ENCODE measurements around the gene SLC9A3. TPM values are rescaled to one million over a fixed set of nuclear protein-coding genes. Genes with fewer than 3 reads are reported as not detected.

Gene SLC9A3
- total RNA-seq, 2 experiments from 2014 or later = 1.2 to 1.6 TPM

DNA sequence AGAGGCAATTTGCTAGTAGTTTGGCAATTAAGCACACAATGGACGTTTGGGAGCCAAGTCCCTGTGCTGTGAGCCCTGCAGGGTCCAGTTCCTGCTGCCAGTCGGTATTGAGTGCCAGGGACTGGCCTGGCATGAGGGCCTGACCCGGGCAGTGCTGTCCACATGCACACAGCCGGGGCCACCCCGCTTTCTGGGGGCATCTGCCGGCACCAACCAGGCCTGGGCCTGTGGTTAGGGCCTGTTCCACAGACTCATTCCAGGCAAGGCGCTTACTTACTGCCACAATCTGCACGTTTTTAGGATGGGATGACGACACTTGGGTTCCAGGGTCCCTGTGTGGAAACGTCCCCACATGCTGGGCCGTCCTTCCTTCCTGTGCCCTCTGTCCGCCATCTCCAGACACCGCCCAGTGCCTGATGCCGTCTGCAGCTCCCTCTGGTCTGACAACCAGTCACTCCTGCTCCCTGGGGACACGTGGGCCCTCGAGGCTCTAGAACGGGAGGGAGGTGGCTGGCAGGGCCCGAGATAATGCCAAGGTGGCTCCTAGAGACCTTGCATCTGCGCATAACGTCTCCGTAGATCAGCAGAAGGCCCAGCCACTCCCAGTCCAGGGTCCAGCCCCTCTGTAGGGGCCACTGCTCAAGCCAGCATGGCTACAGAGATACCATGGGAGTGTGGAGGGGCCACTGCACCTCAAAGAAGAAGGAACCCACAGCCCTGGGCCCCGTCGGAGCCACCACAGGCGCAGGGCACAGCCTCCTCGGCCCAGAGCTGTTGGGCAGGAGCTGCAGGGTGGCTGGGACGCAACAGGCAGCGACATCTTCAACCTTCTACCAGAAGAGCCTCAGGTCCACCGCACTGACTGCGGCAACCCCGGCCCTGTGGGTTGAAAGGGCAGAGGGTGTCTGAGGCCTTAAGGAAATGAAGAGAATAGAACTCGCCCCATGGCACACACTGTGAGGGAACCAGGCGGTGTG lies 24.7 kb downstream of the SLC9A3 start:
- ChIA-PET CTCF (no interaction called here), POLR2A (no interaction called here)
- no peaks in the 10 kb centered on the region for H3K36me3 Mint-ChIP-seq (ENCODE audit: low read depth)
- H3K27ac Mint-ChIP-seq = no peak overlapping the region
- peaks cover 3% of the 10 kb centered on the region for H3K27me3 Mint-ChIP-seq
- H3K9me3 Mint-ChIP-seq = no peaks in the 10 kb centered on the region
- H3K4me3 Mint-ChIP-seq = no peak overlapping the region
- H3K4me1 Mint-ChIP-seq = no peaks in the 10 kb centered on the region
- no peak for DNase-seq

DNA sequence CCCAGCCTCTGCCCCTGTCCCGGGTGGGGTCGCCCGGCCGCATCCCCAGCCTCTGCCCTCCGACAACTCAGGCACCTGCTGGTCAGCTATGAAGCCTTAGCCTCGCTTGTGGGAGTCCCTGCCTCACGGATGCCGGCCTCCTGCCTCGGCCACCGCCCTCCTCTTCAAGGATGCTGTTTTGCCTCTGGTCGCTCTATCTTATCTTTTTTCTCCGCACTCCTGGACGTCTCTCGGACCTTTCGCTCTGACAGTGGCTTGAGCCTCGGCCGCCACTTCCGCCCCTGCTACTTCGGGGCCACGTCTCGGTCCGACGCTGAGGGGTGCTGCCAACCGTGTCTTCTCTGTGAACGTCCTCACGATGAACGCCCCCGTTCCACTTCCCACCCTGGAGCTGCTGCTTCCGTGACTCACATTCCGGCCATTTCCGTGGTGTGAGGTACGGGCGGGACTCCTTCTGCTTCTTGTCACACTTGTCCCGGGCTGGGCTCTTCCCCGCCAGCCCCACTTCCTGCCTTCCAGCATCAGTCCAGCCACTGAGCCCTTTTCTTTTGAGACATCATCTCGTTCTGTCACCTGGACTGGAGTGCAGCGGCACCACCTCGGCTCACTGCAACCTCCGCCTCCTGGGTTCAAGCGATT lies 26.3 kb downstream of the SLC9A3 start:
- Mint-ChIP-seq H3K4me3 (no peak overlapping the region), H3K27ac (no peak overlapping the region), H3K27me3 (peaks cover 3% of the 10 kb centered on the region), H3K36me3 (ENCODE audit: low read depth) (no peaks in the 10 kb centered on the region), H3K4me1 (no peaks in the 10 kb centered on the region), H3K9me3 (no peaks in the 10 kb centered on the region)
- CTCF ChIA-PET = no interaction called here
- DNase-seq = no peak
- POLR2A ChIA-PET = no interaction called here

DNA sequence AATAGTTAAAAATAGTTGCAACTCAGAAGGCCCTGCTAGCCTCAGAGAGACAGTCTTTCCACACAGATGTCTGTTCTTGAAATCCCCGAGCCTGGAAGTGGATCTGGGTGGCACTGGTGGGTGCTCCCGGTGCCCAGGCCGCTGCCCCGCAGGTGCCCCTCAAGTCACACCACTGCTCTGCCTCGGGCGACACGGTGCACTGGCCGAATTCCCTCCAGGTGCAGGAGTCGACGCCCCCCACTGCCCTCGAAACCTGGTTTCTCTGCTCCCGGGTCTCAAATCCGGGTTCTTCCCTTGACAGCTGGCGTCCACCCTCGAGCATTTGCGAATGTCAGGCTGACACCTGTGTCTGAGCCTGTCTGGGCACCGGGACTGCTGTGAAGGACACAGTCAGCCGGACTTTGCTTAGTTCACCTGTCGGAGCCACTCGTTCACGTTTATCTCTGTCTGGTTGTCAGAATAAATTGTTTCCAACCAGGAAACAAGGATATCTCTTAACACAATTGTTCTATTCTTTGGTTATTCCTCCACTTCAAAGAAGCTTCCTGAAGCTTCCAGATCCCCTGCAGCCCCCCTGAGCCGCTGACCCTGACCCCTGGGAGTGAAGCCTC lies 27.1 kb downstream of the SLC9A3 start:
- Mint-ChIP-seq H3K4me1 (no peaks in the 10 kb centered on the region), H3K27ac (no peak overlapping the region), H3K27me3 (no peaks in the 10 kb centered on the region), H3K4me3 (no peak overlapping the region), H3K9me3 (no peaks in the 10 kb centered on the region), H3K36me3 (ENCODE audit: low read depth) (no peaks in the 10 kb centered on the region)
- DNase-seq = no peak
- POLR2A ChIA-PET = no interaction called here
- CTCF ChIA-PET = no interaction called here

DNA sequence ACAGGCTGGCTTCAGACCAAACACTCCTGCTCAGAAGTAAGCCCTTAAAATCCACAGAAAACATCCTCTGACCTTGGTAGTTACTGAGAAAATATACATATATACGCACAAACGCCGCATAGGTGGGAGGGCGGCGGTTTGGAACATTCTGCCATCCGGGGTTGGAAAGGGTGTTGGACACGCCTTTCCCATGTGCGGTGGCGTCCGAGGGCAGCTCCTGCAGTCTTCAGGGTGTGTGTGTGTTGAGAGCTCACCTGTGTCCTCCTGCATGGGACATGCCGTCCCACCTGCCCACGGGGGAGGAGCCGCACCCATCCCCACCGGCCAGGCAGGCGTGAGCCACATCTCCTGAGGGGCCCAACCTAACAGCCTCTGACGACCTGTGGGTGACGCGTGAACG lies 28.2 kb downstream of the SLC9A3 start:
- Mint-ChIP-seq H3K27ac (no peak overlapping the region), H3K36me3 (ENCODE audit: low read depth) (no peaks in the 10 kb centered on the region), H3K4me3 (no peak overlapping the region), H3K27me3 (no peaks in the 10 kb centered on the region), H3K4me1 (no peaks in the 10 kb centered on the region), H3K9me3 (no peaks in the 10 kb centered on the region)
- ChIA-PET POLR2A (no interaction called here), CTCF (no interaction called here)
- no peak for DNase-seq

DNA sequence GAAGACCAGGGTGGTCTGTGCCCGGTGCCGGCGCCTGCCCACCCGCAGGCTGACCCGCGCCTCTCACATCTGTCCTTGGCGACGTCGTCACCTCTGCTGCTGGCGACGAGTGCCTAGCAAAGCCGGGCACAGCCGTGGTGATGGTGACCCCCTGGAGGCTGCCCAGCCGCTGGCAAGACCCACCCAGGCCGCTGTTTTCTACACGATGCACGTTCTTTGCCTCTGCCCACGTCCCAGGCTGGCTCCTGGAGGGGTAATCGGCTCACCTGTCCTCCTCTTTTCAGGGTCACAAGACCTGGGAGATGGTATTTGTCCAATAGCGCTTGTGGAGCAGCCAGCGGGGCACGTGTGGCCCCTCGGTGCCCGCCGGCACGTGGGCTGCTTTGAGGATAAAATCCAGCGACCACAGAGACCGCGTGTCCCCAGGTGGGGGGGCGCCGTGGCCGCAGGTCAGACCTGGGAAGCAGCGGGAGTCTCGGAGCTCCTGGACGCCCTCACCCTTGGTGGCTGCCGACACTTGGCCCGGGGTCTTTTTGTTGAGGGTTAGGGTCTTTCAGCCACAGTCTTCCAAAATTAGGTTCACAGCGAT lies 29.5 kb downstream of the SLC9A3 start:
- H3K27ac Mint-ChIP-seq = no peak overlapping the region
- ChIA-PET CTCF (no interaction called here), POLR2A (no interaction called here)
- H3K27me3 Mint-ChIP-seq = no peaks in the 10 kb centered on the region
- H3K9me3 Mint-ChIP-seq = no peaks in the 10 kb centered on the region
- DNase-seq = no peak
- H3K4me3 Mint-ChIP-seq = no peak overlapping the region
- no peaks in the 10 kb centered on the region for H3K36me3 Mint-ChIP-seq (ENCODE audit: low read depth)
- no peaks in the 10 kb centered on the region for H3K4me1 Mint-ChIP-seq

DNA sequence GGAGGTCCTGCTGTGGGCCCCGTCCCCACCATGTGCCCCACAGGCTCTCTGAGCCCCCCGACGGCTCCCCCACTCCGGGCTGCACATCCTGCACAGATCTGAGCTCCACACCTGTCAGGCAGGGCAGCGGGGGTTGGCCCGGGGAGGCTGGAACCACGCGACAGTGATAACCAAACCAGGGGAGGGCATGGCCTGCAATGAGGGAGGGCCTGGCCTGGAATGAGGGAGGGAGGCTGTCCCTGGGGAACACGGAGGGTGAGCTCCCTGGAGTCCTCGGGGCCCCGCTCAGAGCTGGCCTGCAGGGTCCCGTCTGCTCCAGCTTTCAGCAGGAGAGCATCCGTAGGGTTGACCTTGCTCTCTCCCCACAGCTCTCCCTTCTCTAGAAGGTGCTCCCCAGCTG lies 30.5 kb downstream of the SLC9A3 start:
- Mint-ChIP-seq H3K9me3 (no peaks in the 10 kb centered on the region), H3K27me3 (no peaks in the 10 kb centered on the region), H3K4me3 (no peak overlapping the region), H3K36me3 (ENCODE audit: low read depth) (no peaks in the 10 kb centered on the region), H3K27ac (no peak overlapping the region), H3K4me1 (no peaks in the 10 kb centered on the region)
- CTCF ChIA-PET = no interaction called here
- POLR2A ChIA-PET = no interaction called here
- DNase-seq = no peak

DNA sequence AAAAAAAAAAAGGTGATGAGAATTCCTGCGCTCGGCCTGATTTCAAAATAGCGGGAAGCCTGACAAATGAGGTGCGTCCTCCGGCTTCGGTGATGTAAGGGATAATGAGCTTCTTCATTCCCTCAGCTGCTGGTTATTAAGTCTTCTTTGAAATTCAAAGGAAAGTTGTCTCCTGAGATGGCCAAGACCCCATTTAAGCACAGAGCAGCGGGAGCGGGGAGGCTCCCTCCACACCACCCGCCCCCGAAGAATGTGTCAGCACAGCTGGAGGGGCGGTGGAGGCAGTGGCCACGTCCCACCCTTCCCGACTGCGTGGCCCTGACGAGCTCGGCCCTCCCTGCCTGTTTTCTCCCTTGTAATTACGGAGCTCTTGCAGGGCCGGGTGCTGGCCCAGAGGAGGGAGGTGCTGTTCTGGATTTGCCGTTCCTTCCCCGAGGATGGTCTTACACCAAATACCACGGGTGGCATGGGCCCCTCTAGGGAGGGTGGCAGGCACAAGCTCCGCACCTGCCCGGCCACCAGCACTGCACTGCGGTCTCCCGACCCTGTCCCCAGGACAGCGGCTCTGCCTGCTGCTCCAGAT lies 31.0 kb downstream of the SLC9A3 start:
- Mint-ChIP-seq H3K27me3 (no peaks in the 10 kb centered on the region), H3K9me3 (no peaks in the 10 kb centered on the region), H3K36me3 (ENCODE audit: low read depth) (no peaks in the 10 kb centered on the region), H3K4me3 (no peak overlapping the region), H3K27ac (no peak overlapping the region), H3K4me1 (no peaks in the 10 kb centered on the region)
- no peak for DNase-seq
- POLR2A ChIA-PET = no interaction called here
- CTCF ChIA-PET = no interaction called here

DNA sequence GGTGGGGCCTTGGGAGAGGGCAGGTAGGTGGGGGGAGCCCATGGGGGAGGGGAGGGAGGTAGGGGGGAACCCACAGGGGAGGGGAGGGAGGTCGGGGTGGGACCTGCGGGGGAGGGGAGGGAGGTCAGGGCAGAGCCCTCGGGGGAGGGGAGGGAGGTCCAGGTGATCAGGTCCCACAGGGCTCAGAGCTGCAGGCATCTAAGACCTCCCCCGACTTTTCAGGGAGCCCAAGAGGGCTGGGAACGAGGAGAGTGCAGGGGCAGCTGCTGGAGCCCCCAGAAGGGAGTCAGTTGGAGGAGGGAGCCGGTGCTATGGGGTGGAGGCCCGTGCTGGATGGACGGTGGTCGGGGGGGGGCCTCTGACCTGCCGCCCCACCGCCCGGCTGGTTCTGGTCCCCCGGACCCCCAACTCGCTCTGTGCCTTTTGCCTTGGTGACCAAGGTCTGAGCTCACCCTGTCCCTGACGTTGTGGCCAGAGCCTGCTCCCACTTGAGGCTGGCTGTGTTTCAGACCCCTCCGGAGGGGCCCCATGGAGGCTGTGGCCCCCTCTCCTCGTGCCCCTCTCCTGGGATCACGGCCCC lies 31.8 kb downstream of the SLC9A3 start:
- Mint-ChIP-seq H3K27me3 (no peaks in the 10 kb centered on the region), H3K27ac (no peak overlapping the region), H3K4me1 (no peaks in the 10 kb centered on the region), H3K9me3 (no peaks in the 10 kb centered on the region), H3K4me3 (no peak overlapping the region), H3K36me3 (ENCODE audit: low read depth) (no peaks in the 10 kb centered on the region)
- POLR2A ChIA-PET = no interaction called here
- CTCF ChIA-PET = no interaction called here
- DNase-seq = no peak

DNA sequence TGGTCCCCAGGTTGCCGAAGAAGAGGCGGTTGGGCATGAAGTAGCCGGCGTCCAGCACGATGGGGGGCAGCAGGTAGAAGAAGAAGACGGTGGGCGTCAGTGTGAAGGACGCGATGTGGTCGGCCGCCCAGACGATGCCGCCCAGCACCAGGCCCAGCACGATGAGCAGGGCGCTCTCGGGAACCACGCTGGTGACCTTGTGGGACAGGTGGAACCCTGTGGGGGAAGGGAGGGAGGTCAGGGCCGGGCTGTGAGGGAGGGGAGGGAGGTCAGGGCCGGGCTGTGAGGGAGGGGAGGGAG lies 32.4 kb downstream of the SLC9A3 start:
- ChIA-PET POLR2A (no interaction called here), CTCF (no interaction called here)
- H3K4me1 Mint-ChIP-seq = no peaks in the 10 kb centered on the region
- H3K36me3 Mint-ChIP-seq (ENCODE audit: low read depth) = no peaks in the 10 kb centered on the region
- H3K9me3 Mint-ChIP-seq = no peaks in the 10 kb centered on the region
- H3K27me3 Mint-ChIP-seq = no peaks in the 10 kb centered on the region
- H3K4me3 Mint-ChIP-seq = no peak overlapping the region
- no peak for DNase-seq
- no peak overlapping the region for H3K27ac Mint-ChIP-seq

DNA sequence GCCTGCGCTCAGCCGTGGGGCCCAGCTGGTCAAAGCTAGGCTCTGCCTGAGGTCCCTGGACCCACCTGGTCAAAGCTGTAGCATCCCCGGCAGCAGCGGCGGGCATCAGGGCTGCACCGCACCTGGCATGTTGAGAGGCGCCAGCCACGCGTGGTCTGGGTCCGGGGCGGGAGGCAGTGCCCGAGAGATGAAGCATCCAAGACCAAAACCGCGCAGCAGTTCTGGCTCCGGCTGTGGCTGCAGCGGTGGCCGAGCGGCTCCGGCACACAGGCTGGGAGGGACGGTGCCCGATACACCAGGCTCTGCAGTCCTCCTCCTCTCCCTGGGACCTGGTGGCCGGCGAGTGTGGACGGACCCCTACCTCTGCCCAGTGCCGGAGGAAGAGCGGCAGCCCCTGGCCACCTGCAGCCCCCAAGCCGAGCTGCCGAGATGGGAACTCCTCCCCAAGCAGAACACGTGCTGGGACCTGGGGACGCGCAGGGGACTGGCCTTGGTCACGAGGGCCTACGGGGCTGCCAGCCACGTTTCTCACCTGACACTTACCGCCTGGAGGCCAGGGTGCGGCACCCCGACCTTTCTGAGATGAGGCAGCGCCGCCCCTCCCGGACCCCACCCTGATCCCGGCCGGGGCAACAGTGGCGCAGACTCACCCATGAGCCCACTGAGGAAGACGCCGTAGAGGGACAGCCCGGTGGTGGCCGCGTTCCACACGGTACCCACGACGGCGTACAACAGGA lies 33.0 kb downstream of the SLC9A3 start:
- no peaks in the 10 kb centered on the region for H3K27me3 Mint-ChIP-seq
- H3K4me3 Mint-ChIP-seq = no peak overlapping the region
- ChIA-PET CTCF (no interaction called here), POLR2A (no interaction called here)
- no peaks in the 10 kb centered on the region for H3K9me3 Mint-ChIP-seq
- no peaks in the 10 kb centered on the region for H3K36me3 Mint-ChIP-seq (ENCODE audit: low read depth)
- H3K4me1 Mint-ChIP-seq = peaks cover 2% of the 10 kb centered on the region
- no peak for DNase-seq
- no peak overlapping the region for H3K27ac Mint-ChIP-seq

DNA sequence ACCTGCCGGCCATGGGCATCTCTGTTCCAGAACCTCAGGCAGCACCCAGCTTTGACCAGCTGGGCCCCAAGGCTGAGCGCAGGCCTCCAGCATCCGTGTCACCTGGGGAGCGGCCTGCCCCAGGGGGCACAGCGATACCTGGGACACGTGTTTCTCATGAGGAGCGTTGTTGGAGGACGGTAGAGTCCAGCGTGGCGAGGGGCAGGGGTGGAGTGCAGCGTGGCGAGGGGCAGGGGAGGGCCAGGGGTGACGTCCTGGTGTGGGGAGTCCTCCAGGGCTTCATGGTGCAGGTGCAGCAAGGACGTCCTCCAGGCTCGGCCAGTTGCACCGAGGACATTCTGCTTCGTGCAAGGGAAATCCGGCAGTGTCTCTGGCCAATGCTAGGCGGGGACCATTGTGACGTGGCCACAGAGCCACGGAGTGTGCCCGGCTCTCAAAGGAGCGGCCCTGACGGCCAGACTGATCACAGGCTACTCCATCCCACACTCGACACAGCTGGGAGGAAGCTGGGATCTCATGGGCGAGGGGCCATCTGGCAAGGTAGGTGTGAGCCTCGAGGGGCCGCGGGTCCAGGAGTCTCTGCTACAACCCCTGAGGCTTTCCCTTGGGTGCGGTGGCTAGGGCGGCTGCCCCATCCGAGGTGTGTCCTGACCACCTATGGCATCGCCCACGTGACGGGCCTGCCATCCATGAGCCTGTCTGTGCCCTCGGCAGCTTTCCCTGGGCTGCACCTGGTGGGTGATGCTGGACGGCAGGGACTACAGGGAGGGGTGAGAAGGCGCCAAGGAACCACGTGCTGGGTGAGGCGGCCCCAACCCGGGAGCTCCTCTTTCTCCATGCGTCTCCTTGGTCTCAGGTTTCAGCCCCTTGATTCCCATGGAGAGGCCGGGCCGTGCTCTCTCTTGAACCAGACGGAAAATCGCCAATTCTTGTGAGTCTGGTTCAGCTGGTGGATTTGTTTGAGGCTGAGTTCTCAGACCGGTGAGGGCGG lies 33.8 kb downstream of the SLC9A3 start:
- Mint-ChIP-seq H3K27ac (no peak overlapping the region), H3K27me3 (no peaks in the 10 kb centered on the region), H3K36me3 (ENCODE audit: low read depth) (no peaks in the 10 kb centered on the region), H3K4me3 (no peak overlapping the region), H3K9me3 (no peaks in the 10 kb centered on the region), H3K4me1 (peaks cover 7% of the 10 kb centered on the region)
- no peak for DNase-seq
- CTCF ChIA-PET = no interaction called here
- POLR2A ChIA-PET = no interaction called here

DNA sequence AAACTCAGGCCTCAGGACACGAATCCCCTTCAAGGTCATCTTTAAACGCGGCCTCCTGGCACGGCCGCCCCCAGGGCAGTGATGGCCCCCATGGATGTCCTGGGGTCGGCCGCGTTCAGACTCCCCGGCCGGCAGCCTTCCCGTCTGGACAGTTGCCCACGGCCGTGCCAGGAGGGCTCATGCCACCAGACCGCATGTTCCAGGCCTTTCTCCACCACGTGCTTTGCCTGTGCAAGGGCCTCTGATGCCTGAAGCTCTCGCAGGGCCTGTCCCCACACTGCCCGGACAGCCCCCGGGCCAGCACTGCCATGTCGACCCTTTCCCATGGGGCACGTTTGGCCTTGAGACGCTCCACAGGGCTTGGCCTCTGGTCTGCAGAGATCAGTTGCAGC lies 34.6 kb downstream of the SLC9A3 start:
- Mint-ChIP-seq H3K4me3 (no peak overlapping the region), H3K27me3 (no peaks in the 10 kb centered on the region), H3K4me1 (peaks cover 10% of the 10 kb centered on the region), H3K27ac (no peak overlapping the region), H3K9me3 (no peaks in the 10 kb centered on the region), H3K36me3 (ENCODE audit: low read depth) (no peaks in the 10 kb centered on the region)
- POLR2A ChIA-PET = no interaction called here
- CTCF ChIA-PET = no interaction called here
- no peak for DNase-seq
